Esophagus squamous epithelium (tissue), 4 donors: ENCODE data around the gene NOTCH4.

Experiments
- CTCF ChIP-seq, 6 experiments: fragments of 450-650 bp in 4 of 6; fragments of 200-600 bp in 2 of 6; sonication (generic) in 2 of 6; IDR thresholded peaks; one replicate each; pipeline ENCODE4 v1.5.1; 2016 to 2019; ENCODE audit warnings: antibody characterized with exemption in 6 of 6, mild to moderate bottlenecking in 4 of 6, moderate library complexity in 4 of 6
- POLR2A ChIP-seq, 4 donors: fragments of 450-650 bp; IDR thresholded peaks; one replicate each; pipeline ENCODE4 v1.6.1; 2017; ENCODE audit warnings: antibody characterized with exemption in 4 of 4, mild to moderate bottlenecking in 4 of 4, moderate library complexity in 3 of 4

- TF ChIP-seq CTCF (IDR thresholded peaks at IDR 0.05): no peak
- no peak for TF ChIP-seq POLR2A (IDR thresholded peaks at IDR 0.05)
These were observed 26.9 kb downstream of the NOTCH4 start for GRCh38 chr6:32196682-32197616.
